ENCODE data around the gene EDARADD.

DNA sequence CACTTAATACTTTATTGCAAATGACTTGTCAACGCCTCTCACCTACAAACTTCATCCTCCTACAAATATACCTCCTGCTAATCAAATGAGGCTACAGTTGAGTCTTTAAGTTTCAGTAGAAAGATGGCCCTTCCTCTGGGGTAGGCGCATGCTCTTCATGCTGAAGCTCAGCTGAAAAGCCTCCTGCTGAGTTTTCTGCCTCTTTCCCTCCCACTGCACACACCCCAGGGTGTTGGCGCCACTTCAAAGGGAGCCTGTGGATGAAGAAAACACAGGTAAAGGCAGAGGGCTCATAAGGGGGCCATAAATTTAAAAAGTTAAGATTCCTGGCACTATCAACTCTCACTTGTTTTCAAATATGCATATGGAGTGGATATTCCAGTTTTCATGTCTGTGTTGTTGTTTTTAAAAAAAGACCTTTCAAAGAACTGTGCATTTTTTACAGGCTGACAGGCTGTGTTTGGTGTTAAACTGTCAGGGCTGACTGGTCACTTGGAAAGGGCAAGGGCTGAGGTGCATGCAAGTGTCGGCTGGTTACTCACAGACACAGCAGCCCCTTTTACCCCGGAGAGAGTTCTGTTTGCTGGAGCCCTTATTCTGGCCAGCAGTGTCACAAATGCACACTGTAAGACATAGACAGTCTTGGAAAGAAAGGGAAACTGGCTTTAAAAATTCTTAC is 86.8 kb downstream of the EDARADD start:
- TF ChIP-seq CTCF (IDR thresholded peaks at IDR 0.05) (no peak), POLR2A (IDR thresholded peaks at IDR 0.05) (no peak)
